HG02610 (cell line): Measurements from ENCODE around the gene TDP2.
"Not testable (repeated sequence)": the region's sequence is repeated elsewhere in the genome, so short reads cannot be mapped to it uniquely, and the experiment has no call there.

ENCODE experiments used
- ATAC-seq: cut with Tn5 transposase; IDR thresholded peaks from one replicate; pipeline ENCODE4 v1.9.1; 2021; ENCODE audit warnings: mild to moderate bottlenecking, moderate library complexity; ENCODE audit not compliant: unreplicated experiment

Gene TDP2

DNA sequence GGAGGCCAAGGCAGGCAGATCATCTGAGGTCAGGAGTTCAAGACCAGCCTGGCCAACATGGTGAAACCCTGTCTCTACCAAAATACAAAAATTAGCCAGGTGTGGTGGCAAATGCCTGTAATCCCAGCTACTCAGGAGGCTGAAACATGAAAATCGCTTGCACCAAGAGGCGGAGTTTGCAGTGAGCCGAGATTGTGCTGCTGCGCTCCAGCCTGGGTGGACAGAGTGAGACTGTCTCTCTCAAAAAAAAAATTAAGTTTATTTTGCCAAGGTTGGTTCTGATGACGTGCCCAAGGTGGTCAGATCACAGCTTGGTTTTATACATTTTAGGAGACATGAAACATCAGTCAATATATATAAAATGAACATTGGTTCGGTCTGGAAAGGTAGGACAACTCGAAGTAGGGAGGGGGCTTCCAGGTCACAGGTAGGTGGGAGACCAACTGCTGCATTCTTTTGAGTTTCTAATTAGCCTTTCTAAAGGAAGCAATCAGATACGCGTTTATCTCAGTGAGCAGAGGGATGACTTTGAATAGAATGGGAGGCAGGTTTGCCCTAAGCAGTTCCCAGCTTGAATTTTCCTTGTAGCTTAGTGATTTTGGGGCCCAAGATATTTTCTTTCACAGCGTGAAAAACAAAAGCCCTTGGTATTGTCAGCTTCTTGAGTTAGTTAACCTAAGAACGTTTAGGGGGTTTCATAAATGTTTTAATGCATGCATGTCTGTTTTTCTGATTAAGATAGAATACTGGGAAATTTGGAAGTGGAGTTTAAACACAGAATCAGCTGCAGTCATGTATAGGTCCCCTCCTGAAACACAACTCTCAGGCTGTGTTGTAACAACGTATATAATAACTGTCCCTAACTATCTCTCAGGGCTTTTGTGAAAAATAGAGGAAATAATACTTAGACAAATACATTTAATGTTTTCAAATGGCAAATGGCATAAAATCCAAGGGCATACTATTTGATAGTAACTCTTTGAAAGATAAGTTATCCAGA is 16.9 kb upstream of the TDP2 start:
- ATAC-seq, result no peak

DNA sequence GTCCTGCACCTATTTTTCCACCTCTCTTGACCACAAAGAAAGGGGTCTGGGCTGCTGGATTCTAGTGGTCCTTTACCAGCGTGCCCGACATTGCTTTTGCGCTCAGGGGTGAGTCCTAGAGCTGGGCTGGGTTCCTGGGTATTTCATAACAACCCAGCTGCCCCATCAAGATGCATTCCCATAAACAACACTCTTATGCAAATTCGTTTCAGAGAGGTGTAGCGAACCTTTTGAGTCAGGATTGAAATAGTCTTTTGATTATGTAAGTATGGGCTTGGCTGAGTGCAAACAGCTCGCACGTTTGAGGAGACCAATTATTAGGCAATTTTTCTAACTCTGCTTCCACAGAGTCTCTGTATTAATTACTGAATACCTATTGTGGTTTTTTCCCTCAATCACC is 13.9 kb upstream of the TDP2 start:
- no peak for ATAC-seq

DNA sequence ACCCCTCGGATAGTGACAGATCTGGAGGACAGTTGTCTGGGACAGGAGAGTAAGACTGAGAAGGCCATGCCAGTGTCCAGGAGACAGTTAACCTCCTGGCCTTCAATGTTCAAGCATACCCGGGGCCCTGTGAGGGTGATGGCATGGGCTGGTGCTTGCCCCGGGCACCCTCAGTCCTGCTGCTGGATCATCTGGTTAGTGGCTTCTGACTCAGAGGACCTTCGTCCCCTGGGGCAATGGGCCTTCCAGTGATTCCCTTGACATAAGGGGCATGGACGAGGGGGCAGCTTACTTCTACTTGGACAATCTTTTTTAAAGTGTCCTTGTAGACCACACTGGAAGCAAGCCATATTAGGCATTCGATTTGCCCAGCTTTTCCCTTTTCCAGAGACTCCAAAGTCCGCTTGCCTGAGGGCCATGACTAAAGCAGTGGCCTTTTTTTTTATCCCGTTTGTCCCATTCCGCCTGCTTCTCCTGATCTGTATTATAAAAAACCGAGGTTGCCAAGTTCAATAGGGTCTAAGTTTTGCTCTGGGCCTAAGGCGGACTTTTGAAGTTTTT is 12.2 kb upstream of the TDP2 start:
- not testable (repeated sequence) for ATAC-seq

DNA sequence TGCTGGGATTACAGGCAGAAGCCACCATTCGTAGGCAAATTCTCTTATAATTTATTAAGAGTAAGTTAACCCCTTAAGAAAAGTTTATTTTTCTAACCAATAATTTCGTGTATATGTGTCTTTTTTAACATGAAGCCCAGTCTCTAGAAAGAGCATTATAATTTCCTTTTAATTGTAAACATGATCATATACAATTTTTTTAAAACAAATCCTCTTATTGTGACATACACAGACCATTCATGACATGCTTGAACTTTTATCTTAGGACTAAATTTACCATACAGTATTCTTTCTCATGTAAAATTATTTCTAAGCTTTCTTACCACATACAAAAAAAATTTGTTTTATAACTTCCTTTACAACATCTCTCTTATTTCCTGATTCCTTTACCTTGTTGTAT is 6.9 kb upstream of the TDP2 start:
- ATAC-seq, result no peak

DNA sequence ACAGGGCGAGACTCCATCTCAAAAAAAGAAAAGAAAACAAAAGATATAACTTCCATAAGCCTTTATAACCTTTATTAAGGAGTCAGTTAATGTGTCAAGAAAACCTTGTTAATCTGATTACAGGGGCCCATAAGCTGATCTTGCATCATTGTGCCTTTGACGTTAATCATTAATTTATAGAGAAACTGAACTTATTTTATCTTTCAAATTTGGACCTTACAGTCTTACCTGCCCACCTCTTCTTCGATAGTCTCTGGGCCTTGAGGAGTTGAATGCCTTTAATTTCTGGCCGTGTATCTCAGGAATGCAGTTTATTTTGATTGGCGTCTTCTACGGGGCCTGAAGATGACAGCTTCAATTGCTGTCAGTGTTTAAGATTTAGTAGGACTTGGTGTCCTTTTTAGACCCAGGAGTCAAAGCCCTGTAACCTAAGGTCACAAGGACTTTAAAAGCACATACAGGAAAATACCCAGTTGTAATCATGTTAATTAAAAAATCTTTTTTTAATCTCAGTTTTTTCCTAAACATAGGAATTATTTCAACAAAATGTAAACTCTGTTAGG is 6.0 kb upstream of the TDP2 start:
- ATAC-seq, result no peak

DNA sequence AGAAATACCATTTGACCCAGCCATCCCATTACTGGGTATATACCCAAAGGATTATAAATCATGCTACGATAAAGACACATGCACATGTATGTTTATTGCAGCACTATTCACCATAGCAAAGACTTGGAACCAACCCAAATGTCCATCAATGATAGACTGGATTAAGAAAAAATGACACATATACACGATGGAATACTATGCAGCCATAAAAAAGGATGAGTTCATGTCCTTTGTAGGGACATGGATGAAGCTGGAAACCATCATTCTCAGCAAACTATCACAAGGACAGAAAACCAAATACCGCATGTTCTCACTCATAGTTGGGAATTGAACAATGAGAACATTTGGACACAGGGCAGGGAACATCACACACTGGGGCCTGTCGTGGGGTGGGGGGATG is 4.4 kb upstream of the TDP2 start:
- not testable (repeated sequence) for ATAC-seq

DNA sequence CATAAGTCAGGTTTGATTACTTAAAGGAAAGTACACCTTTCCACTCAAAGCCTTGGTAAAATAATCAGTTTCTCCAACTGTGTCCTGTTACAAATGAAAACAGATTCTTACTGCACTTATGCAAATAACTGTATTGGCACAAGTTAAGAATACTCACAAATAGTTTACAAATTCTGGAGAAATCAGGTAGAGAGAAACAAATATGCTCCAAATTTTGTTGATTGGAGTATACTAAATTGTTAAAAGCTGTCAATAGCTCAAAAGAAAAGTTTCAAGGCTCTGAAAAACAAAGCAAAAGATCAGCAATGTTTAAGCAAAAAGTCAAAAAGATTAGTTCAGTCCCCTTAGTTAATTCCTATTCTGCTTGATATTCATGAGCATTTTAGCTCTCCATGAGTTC is 3.8 kb upstream of the TDP2 start:
- ATAC-seq, result not testable (repeated sequence)

DNA sequence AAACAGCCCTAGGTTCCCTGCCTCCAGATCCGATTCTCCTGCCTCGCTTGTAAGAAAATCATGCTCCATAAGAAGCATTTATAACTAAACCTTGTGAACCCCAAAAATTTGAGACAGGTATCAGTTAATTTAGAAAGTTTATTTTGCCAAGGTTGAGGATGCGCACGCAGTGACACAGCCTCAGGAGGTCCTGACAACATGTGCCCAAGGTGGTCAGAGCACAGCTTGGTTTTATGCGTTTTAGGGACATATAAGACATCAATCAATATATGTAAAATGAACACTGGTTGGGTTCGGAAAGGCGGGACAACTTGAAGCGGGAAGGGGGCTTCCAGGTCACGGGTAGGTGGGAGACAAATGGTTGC is 2.3 kb upstream of the TDP2 start:
- ATAC-seq, result no peak

DNA sequence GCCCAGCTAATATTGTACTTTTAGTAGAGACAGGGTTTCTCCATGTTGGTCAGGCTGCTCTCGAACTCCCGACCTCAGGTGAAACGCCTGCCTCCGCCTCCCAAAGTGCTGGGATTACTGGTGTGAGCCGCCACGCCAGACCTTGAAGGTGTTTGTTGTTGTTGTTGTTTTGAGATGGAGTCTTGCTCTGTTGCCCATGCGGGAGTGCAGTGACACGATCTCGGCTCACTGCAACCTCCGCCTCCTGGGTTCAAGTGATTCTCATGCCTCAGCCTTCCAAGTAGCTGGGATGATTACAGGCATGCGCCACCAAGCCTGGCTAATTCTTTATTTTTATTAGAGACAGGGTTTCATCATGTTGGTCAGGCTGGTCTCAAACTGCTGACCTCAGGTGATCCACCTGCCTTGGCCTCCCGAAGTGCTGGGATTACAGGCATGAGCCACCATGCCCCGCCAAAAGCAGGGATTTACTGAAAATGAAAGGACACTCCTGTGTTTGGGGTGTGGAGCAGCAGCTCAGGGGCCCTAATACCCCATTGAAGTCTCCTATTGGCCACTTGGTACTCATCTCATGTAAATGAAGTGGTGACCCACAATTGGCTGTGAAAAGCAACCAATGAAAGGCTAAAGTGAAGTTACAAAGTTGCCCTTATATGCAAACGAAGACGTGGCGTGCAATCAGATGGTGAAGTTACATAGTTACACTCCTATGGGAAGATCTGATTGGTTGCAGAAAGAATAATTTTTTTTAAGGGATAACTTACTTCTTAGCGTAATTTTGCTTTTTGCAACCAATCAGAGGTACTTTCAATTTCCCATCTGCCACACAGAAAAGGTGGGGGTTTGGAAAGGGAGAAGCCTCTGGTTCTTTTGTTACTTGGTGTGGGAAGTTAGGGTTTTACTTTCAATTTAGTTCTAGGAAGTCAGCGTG is 1.6 kb upstream of the TDP2 start:
- not testable (repeated sequence) for ATAC-seq

DNA sequence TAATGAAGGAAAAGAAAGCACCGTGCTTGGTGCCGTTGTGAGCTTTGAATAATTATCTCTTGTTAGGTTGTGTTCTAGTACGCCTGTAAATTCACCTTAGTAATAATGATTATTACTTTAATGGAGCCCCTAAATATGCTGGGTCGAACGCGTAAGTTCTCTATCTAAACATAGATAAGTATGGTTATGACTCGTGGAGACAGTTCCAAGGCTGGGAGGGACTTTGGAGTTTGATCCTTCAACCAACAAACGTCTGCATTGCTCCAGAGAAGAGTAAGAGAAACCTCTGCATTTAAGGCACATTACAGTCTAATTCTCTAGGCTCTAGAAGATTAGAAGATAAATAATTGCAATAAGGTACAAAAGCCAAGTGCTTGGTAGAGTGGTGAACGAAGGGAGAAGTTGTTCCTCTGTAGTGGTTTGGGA is 692 bp upstream of the TDP2 start:
- ATAC-seq, result no peak

DNA sequence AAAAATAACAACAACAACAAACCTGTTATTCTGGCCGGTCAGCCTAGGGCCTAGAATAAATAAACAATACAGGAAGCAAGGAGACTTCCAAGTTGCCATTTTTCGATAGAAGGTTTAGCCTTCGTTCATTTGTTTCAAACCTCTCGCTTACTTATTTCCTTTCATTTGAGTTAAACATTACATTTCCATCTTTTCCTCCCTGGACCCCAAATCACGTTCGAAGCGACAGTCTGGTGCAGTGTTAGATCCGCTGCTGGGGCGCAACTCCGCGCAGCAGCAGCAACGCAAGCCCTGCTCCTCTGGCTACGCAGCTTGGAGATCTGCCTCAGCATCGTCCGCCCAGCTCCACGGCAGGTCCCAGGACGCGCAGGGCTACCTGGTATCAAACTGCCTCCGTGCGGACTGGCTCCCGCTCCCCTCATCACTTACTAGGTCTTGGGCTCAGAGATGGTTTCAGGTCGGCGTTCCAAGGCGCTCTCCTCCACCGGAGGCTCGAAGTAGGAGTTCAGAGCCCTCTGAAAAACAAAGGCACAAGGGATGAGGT is 530 bp downstream of the TDP2 start:
- ATAC-seq, result peak; percentile 30

DNA sequence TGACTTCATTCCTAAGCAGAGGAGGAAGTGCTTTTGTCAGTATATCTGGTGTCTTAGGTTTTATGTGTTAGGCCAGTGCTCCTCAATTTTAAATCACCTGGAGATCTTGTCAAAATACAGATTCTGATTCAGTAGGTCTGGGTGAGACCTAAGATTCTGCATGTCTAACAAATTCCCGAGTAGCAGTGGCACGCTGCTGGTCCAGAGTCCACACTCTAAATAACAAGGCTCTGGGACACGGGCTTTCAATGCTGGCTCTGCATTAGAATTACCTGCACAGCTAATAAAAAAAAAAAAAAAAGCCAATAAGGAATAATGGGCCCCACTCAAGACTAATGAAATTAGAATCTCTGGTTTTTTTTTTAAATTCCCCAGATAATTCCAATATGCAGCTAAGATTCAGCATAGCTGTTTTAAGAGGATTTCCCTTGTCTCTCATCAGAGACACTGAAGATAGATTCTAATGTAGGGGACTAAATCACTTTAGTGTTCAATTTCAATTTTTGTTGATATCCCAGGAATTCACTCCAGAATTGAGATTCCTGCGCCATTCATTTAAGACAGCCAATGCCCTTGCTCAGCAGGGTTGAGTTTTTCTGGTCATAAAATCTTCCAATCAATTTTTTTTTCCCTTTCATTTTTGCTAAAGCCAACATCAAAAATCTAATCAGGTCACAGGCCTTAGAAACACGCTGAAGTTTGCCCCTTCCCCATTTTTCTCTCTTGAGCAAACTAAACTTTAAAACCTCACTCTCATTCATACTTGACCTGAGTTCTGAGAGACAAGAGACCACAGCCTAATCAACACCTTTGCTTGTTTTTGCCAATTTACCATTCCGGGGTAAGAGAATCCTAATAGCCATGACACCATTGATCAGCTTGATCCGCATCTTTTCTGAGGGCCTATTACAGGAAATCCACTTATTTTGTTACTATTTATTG is 2.4 kb downstream of the TDP2 start:
- no peak for ATAC-seq

DNA sequence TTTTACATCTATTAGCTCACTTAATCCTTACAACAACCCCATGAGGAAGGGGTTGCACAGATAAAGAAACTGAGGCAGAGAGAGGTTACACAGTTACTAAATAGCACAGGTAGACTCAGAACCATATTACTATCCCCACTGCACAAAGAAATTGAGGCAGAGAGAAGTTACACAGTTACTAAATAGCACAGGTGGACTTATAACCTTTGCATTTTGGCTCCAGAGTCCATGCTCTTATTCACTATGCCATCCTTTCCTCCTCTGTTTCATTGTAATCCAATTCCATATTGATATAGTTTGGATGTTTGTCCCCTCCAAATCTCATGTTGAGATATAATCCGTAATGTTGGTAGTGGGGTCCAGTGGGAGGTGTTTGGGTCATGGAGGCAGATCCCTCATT is 3.5 kb downstream of the TDP2 start:
- no peak for ATAC-seq

DNA sequence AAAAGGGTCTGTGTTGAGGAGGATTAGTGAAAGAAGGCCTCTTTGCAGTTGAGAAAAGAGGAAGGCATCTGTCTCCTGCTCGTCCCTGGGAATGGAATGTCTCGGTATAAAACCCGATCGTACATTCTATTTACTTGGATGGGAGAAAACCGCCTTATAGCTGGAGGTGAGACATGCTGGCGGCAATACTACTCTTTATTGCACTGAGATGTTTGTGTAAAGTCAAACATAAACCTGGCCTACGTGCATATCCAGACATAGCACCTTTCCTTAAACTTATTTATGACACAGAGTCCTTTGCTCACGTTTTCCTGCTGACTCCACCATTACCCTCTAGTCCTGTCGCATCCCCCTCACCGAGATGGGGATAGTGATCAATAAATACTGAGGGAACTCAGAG is 4.5 kb downstream of the TDP2 start:
- no peak for ATAC-seq

DNA sequence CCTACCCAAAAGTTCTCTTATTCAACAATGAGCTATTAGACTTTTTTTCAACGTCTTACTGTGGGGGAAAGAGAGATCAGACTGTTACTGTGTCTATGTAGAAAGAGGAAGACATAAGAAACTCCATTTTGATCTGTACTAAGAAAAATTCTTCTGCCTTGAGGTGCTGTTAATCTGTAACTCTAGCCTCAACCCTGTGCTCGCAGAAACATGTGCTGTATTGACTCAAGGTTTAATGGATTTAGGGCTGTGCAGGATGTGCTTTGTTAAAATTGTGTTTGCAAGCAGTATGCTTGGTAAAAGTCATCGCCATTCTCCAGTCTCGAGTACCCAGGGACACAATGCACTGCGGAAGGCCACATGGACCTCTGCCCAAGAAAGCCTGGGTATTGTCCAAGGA is 4.9 kb downstream of the TDP2 start:
- not testable (repeated sequence) for ATAC-seq

DNA sequence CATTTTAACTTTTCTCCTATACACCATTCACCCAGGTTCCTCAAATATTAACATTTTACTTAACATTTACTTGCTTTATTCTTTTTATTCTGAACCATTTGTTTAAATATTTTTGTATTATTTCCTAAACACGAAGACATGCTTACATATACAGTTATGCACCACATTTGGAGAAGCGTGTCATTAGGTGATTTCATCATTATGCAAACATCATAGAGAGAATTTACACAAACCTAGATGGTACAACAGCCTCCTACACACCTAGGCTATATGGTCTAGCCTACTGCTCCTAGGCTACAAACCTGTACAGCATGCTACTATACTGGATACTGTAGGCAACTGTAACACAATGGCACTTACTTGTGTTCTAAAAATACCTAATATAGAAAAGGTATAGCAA is 6.6 kb downstream of the TDP2 start:
- ATAC-seq, result no peak

DNA sequence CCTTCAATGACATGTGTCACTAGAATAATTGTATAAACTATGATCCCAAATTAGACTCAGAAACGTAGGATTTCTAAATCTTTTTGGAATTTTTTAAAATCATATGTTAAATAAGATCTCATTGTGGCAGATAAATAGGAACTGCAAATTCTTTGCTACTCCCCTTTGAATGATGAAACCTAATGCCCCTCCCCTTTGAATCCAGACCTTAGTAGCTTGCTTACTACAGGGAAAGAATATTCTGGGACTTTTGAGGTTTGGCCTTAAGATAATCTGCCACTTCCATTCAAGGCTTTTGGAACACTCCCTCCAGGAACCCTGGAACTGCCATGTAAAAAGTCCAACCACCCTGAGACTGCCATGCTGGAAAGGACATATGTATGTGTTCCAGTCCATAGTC is 7.1 kb downstream of the TDP2 start:
- ATAC-seq, result no peak

DNA sequence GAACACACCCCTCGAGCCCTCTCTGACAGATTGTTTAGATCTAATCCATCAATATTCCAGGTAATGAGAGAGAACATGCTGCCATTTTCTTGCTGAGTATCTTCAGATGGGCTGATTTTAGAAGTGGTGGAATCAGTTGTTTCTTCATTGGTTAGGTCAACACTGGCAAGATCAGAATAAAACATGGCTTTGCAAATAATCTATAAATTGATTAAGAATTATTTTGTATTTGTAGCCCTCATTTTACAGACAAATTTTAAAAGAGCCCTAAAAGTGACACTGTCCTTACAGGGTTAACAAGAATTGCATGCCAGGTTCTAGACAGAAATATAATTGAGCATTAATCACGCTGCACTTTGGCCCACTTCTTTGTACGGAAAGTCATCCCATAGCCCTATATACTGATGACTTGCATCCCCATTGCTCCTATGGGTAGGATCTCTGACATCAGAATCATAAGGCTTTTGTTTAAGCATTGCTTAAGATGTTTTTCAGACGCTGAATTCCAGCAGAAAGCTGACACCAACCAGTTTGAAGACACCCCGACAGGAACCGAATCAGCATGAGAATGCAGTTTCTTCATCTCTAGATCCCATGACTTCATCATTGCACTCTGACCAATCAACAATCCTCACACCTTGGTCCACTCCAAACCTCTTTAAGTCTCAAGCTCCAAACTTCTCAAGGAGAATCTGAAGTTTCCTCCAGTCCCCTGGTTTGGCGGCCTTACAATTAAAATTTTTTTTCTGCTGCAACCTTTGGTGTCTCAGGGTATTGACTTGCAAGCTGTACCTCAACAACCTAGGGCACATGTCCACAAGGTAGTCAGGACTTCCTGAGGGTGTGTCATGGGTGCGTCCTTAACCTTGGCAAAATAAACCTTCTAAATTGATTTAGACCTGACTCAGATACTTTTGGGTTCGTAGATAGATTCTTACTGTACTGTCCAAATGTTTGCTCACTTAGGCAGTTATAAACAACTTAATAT is 7.8 kb downstream of the TDP2 start:
- ATAC-seq, result no peak
